Endodermal cell (in vitro differentiated cells): ENCODE results near the gene ZBED5. TPM values are rescaled to one million over a fixed set of nuclear protein-coding genes. Genes with fewer than 3 reads are reported as not detected.

Experiments used
- DNase-seq: peaks from one replicate; pipeline ENCODE4 v3.0.0-alpha.2; 2017
- H3K27ac ChIP-seq: 2 replicates; pipeline ENCODE4 v1.5.1; 2013; ENCODE audit warnings: mild to moderate bottlenecking, low read depth, low read length, moderate library complexity
- H3K27me3 ChIP-seq: 2 replicates; pipeline ENCODE4 v1.6.1; 2013; ENCODE audit warnings: mild to moderate bottlenecking, low read length, moderate library complexity; ENCODE audit not compliant: insufficient read depth, control insufficient read depth, poor library complexity, severe bottlenecking
- H3K36me3 ChIP-seq: 2 replicates; pipeline ENCODE4 v1.7.0; 2013; ENCODE audit warnings: mild to moderate bottlenecking, low read length, moderate library complexity; ENCODE audit not compliant: control insufficient read depth, insufficient read depth
- H3K4me1 ChIP-seq: one replicate; pipeline ENCODE4 v1.7.0; 2013; ENCODE audit warnings: low read length; ENCODE audit not compliant: control insufficient read depth, insufficient read depth
- H3K4me3 ChIP-seq: 2 replicates; pipeline ENCODE4 v1.5.1; 2013; ENCODE audit warnings: mild to moderate bottlenecking, low read length, moderate library complexity
- H3K9ac ChIP-seq: 2 replicates; pipeline ENCODE4 v1.6.1; 2013; ENCODE audit warnings: mild to moderate bottlenecking, low read length, moderate library complexity; ENCODE audit not compliant: poor library complexity, severe bottlenecking; ENCODE audit errors: extremely low read depth
- H3K9me3 ChIP-seq: 2 replicates; pipeline ENCODE4 v1.6.1; 2013; ENCODE audit warnings: mild to moderate bottlenecking, low read length, moderate library complexity; ENCODE audit not compliant: control insufficient read depth
- H3K27ac Mint-ChIP-seq: 2 replicates; pipeline ENCODE4 v1.8.0; 2020; ENCODE audit warnings: mixed read lengths
- H3K27me3 Mint-ChIP-seq: 2 replicates; pipeline ENCODE4 v1.8.0; 2021; ENCODE audit warnings: mild to moderate bottlenecking, mixed read lengths; ENCODE audit not compliant: insufficient read depth
- H3K36me3 Mint-ChIP-seq: 2 replicates; pipeline ENCODE4 v1.8.0; 2020; ENCODE audit warnings: low read depth, mixed read lengths
- H3K4me1 Mint-ChIP-seq: 2 replicates; pipeline ENCODE4 v1.8.0; 2020; ENCODE audit warnings: mixed read lengths
- H3K4me3 Mint-ChIP-seq: 2 replicates; pipeline ENCODE4 v1.8.0; 2020; ENCODE audit warnings: mild to moderate bottlenecking, moderate library complexity, mixed read lengths
- H3K9me3 Mint-ChIP-seq: 2 replicates; pipeline ENCODE4 v1.8.0; 2020; ENCODE audit warnings: mild to moderate bottlenecking, mixed read lengths
- WGBS, 2 experiments: methylation state at CpG; one replicate each; pipeline versions ENCODE4 v1.1.5 to v1.1.7; 2013; ENCODE audit warnings: missing lambda C conversion rate in 2 of 2, mixed read lengths in 1 of 2; ENCODE audit not compliant: insufficient coverage in 1 of 2, insufficient read length in 1 of 2; 5-methylcytosine and 5-hydroxymethylcytosine counted together
- total RNA-seq, 2 donors: library from RNA; stranded (reverse); fragmentation: NEBNext Ultra II Directional in 1 of 2; extraction: Animal tissue kit (Norgen Biotek cat#: 25700) in 1 of 2; gene quantifications; 2 replicates in 1 of 2; 3 replicates in 1 of 2; pipeline ENCODE4 v1.2.1, GENCODE V29; 2021
- TF ChIP-seq, protein P1 (sequence below): fragments of 200-600 bp; sonication (generic); conservative IDR thresholded peaks from 2 replicates; pipeline ENCODE4 v1.5.0; 2021; ENCODE audit warnings: antibody characterized with exemption, mild to moderate bottlenecking

The ZBED5 gene
- total RNA-seq, 2 donors from 2014 or later: 51.6 to 57.8 TPM

DNA sequence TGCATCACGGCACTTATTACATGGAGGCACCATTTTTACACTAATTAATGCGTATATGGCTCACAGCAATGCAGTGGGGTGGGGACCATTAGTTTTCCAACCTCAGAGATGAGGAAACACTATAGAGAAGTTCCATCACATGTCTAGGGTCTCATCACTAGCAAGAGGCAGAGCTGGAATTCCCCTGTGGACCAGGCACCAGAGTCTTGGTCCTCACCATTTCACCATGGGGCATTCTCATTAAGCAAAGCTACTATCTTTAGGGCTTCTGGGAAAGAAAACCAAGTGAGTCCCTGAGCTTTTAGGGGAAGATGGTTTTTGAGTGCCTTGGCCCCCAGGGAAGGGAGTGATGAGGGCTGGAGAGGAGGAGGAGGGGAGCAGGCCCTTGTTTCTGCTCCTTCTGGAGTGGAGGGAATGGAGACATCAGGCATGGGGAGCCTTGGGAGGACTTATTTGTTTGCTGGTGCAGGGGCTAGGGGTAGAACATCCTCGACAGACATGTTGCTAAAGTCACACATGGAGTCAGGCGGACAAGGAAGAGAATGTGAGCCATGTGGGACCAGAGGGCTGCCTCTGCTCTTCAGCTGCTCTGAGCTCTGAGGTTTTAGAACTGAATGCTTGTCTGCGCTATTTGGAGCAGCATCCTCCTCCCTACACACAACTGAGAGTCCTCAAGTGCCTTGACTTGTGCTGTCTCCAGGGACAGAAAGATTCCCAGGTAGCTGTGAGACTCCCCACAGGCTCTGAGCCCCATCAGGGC lies 40.3 kb upstream of the ZBED5 start:
- TF ChIP-seq, protein P1, sequence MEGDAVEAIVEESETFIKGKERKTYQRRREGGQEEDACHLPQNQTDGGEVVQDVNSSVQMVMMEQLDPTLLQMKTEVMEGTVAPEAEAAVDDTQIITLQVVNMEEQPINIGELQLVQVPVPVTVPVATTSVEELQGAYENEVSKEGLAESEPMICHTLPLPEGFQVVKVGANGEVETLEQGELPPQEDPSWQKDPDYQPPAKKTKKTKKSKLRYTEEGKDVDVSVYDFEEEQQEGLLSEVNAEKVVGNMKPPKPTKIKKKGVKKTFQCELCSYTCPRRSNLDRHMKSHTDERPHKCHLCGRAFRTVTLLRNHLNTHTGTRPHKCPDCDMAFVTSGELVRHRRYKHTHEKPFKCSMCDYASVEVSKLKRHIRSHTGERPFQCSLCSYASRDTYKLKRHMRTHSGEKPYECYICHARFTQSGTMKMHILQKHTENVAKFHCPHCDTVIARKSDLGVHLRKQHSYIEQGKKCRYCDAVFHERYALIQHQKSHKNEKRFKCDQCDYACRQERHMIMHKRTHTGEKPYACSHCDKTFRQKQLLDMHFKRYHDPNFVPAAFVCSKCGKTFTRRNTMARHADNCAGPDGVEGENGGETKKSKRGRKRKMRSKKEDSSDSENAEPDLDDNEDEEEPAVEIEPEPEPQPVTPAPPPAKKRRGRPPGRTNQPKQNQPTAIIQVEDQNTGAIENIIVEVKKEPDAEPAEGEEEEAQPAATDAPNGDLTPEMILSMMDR: no peak
- Histone ChIP-seq H3K4me3 (no peak overlapping the region), H3K9ac (no peak overlapping the region), H3K27ac (no peak overlapping the region), H3K4me1 (peaks cover 5% of the 10 kb centered on the region), H3K36me3 (no peaks in the 10 kb centered on the region), H3K9me3 (no peaks in the 10 kb centered on the region), H3K27me3 (no peaks in the 10 kb centered on the region)
- H3K9me3 Mint-ChIP-seq: no peaks in the 10 kb centered on the region
- H3K4me3 Mint-ChIP-seq: no peak overlapping the region
- H3K27ac Mint-ChIP-seq: no peak overlapping the region
- peaks cover 3% of the 10 kb centered on the region for H3K4me1 Mint-ChIP-seq
- H3K27me3 Mint-ChIP-seq: peaks cover 2% of the 10 kb centered on the region
- DNase-seq: no peak
- no peaks in the 10 kb centered on the region for H3K36me3 Mint-ChIP-seq
- 93 to 100% methylated on average over 4 to 5 of the region's 5 CpGs for WGBS, 2 experiments

DNA sequence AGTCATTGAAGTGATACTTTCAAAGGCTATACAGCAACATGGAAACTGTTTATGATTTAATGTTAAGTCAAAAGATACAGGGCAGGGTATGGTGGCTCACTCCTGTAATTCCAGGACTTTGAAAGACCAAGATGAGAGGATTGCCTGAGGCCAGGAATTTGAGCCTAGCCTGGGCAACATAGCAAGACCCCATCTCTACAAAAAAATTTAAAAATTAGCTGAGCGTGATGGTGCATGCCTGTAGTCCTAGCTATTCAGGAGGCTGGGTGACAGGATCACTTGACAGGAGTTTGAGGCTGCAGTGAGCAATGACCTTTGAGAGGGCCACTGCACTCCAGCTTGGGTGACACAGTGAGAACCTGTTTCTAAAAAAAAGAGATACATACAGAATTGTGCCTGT lies 39.3 kb upstream of the ZBED5 start:
- H3K27me3 ChIP-seq: no peaks in the 10 kb centered on the region
- peaks cover 5% of the 10 kb centered on the region for H3K4me1 ChIP-seq
- WGBS, 2 experiments: 93 to 95% methylated on average over 1 of the region's 1 CpG
- Mint-ChIP-seq H3K9me3 (no peaks in the 10 kb centered on the region), H3K36me3 (no peaks in the 10 kb centered on the region), H3K27me3 (peaks cover 2% of the 10 kb centered on the region), H3K27ac (no peak overlapping the region), H3K4me3 (no peak overlapping the region), H3K4me1 (peaks cover 3% of the 10 kb centered on the region)
- no peaks in the 10 kb centered on the region for H3K36me3 ChIP-seq
- H3K9me3 ChIP-seq: no peaks in the 10 kb centered on the region
- H3K27ac ChIP-seq: no peak overlapping the region
- TF ChIP-seq, protein P1: no peak
- H3K4me3 ChIP-seq: no peak overlapping the region
- H3K9ac ChIP-seq: no peak overlapping the region
- DNase-seq: no peak

DNA sequence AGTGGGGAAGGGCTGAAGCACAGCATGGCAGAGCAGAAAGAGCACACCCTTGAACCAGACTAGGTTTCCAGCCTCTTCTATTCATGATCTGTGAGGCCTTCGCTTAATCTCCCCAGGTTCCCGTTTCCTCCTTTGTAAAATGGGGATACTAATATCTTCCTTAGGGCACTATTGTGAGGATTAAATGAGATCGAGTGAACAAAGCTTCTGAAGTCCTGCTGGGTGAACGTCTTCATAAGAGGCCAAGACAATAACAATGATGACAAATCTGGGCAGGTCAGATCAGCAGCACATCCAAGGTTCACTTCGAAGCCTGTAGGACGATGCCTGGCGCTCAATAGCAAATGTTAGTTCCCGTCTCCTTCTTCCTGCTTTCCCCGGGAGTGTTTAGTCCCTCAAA lies 38.6 kb upstream of the ZBED5 start:
- H3K27ac Mint-ChIP-seq: no peak overlapping the region
- peaks cover 2% of the 10 kb centered on the region for H3K27me3 Mint-ChIP-seq
- no peak overlapping the region for H3K9ac ChIP-seq
- 86 to 90% methylated on average over 9 of the region's 9 CpGs for WGBS, 2 experiments
- no peak overlapping the region for H3K4me3 Mint-ChIP-seq
- H3K27me3 ChIP-seq: no peaks in the 10 kb centered on the region
- no peaks in the 10 kb centered on the region for H3K9me3 ChIP-seq
- TF ChIP-seq, protein P1: no peak
- H3K4me1 ChIP-seq: peaks cover 5% of the 10 kb centered on the region
- H3K4me1 Mint-ChIP-seq: peaks cover 3% of the 10 kb centered on the region
- no peaks in the 10 kb centered on the region for H3K9me3 Mint-ChIP-seq
- H3K36me3 ChIP-seq: no peaks in the 10 kb centered on the region
- H3K4me3 ChIP-seq: no peak overlapping the region
- no peak overlapping the region for H3K27ac ChIP-seq
- H3K36me3 Mint-ChIP-seq: no peaks in the 10 kb centered on the region
- no peak for DNase-seq
